H1 (cell line): Measurements from ENCODE around the gene DOK7. TPM values are rescaled to one million over a fixed set of nuclear protein-coding genes. Genes with fewer than 3 reads are reported as not detected.

Experiments
- CHD7 ChIP-seq: fragments of 300-600 bp; sonication (generic); IDR thresholded peaks from 2 replicates; pipeline ENCODE4 v1.7.1; 2012; ENCODE audit warnings: low read length, moderate library complexity, mild to moderate bottlenecking, inconsistent platforms; ENCODE audit not compliant: insufficient replicate concordance
- CTBP2 ChIP-seq: IDR thresholded peaks from 2 replicates; pipeline ENCODE4 v1.7.0; 2011; ENCODE audit warnings: borderline replicate concordance, mild to moderate bottlenecking, moderate library complexity, mixed read lengths, low read length; ENCODE audit not compliant: insufficient read depth, insufficient read length
- SP1 ChIP-seq: IDR thresholded peaks from 2 replicates; pipeline ENCODE4 v1.6.1; 2011; ENCODE audit warnings: low read depth, low read length
- polyA plus RNA-seq, 7 experiments: library from polyadenylated mRNA; depleted of rRNA in 3 of 7; stranded (reverse) in 5 of 7; unstranded in 2 of 7; fragments of >200 nt in 5 of 7; fragments of 200-250 nt in 2 of 7; gene quantifications; 1 replicate in 5 of 7; 2 replicates in 1 of 7; 4 replicates in 1 of 7; pipeline versions ENCODE4 v1.2.1 to v1.2.3, GENCODE V29; 2011 to 2013; ENCODE audit warnings: missing spikeins in 2 of 7, mixed read lengths in 2 of 7
- total RNA-seq: library from RNA; stranded (reverse); fragmentation: NEBNext Ultra II Directional; extraction: Animal tissue kit (Norgen Biotek cat#: 25700); gene quantifications from 2 replicates; pipeline ENCODE4 v1.2.1, GENCODE V29; 2021

The DOK7 gene
- total and polyA plus RNA-seq, 2 of the 8 experiments (the other 6 are each of a cell fraction or from before 2014, with no cell fraction given), result 0.32 TPM; not detected in 1

- TF ChIP-seq CHD7, result no peak
- TF ChIP-seq SP1, result no peak
- no peak for TF ChIP-seq CTBP2
Measured at GRCh38 chr4:3471098-3471760, 8.1 kb downstream of the DOK7 start (continued).
